ENCODE data around the gene EFCAB14.
"Not testable (repeated sequence)": the region's sequence is repeated elsewhere in the genome, so short reads cannot be mapped to it uniquely, and the experiment has no call there.

EFCAB14 gene

DNA sequence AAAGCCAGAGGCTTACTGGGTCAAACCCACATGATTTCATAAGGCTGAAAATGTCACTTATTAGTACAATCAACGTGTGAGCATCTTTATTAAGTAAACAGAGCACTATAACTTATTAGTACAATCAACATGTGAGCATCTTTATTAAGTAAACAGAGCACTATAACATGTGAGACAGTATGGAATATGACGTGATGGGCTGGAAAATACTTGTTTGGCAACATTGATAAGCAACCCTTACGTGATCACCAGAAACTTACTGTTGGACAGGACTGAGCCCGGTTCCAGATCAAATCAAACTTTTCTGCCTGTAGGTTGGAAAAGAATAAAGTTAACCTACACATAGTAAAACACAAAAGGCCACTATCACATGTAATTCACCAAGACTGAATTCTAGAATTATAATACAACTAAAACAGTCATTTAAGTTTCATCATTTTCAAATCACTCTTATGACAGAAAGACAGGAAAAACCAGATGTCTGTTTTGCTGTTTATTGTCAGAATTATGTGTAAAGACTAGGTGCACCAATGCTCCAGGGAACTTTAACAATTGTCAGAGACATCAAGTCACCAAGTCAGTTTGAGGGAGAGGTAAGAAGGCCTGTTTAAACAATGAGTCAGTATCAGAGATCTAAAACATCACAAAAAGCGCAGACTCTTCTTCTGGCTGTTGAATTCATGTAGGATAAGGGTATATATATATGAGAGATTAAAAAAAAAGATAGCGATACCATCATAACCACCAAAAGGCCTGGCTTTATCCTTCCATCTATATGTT is 66.4 kb downstream of the EFCAB14 start:
- DNase-seq = no peak

DNA sequence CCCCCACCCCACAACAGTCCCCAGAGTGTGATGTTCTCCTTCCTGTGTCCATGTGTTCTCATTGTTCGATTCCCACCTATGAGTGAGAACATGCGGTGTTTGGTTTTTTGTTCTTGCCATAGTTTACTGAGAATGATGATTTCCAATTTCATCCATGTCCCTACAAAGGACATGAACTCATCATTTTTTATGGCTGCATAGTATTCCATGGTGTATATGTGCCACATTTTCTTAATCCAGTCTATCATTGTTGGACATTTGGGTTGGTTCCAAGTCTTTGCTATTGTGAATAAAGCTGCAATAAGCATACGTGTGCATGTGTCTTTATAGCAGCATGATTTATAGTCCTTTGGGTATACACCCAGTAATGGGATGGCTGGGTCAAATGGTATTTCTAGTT is 67.8 kb downstream of the EFCAB14 start:
- not testable (repeated sequence) for DNase-seq

DNA sequence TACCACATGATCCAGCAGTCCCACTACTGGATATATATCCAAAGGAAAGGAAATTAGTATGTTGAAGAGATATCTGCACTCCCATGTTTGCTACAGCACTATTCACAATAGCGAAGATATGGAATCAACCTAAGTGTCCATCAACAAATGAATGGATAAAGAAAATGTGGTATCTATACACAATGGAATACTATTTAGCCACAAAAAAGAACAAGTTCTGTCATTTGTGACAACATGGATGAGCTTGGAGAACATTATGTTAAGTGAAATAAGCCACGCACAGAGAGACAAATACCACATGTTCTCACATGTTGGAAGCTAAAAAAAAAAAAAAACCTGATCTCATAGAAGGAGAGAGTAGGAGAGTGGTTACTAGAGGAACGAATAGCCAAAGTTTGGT is 68.4 kb downstream of the EFCAB14 start:
- DNase-seq = no peak

DNA sequence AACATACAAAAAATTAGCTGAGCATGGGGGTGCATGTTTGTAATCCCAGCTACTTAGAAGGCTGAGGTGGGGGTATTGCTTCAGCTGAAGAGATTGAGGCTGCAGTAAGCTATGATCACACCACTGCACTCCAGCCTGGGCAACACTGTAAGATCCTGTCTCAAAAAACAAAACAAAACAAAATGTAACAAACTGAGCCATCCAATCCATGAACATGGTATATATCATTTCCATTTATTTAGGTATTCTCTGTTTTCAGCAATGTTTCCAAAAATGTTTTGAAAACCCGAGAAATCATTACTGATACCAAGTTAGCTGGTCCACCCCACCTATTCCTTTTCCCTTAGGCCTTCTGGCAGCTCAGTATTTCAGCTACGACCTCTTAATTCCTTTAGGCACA is 69.2 kb downstream of the EFCAB14 start:
- no peak for DNase-seq

DNA sequence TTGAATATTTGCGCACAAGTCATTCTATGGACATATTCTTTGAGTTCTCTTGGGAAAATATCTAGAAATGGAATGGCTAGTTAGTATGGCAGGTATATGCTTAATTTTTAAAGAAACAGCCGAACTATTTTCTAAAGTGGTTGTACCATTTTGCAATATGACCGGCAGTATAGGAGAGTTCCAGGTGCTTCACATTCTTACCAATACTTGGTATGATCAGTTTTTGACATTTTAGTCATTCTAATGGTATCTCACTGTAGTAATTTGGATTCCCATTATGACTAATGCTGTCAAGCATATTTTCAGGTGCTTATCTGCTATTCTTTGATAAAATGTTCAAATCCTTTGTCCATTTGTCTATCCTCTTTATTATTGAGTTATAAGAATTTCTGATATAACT is 71.3 kb downstream of the EFCAB14 start:
- DNase-seq = no peak

DNA sequence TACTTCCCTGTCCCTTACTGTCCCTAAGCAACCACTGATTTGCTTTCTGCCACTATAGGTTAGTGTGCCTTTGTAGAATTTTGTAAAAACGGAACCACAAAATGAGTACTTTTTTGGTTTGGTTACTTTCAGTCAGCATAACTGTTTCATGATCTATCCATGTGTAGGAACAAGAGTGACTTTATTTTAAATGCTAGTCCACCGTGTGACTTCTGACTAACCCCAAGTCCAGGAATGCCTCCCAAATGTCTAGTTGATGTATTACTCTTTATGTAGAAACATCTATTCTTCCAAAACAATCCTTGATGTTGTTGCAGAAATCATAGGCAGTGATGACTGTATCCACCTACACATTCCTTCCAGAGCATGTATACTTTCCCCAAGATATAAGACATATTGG is 72.1 kb downstream of the EFCAB14 start:
- no peak for DNase-seq

DNA sequence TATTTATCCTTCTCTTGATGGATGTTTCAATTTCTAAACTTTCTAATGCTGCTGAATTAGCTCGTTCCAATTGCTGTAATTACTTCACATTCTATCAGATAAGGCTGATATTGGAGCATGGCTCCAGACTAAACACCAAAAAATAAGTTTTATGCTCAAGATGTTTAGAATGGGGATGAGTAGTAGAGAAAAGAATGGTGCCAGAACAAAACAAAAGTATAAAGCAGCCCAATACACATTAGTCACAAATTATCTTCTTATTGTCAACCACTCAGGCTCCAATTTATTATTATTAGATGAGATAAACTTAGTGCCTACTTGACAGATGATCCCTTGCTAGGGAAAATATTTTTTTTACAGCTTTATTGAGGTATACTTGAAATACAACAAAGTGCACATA is 72.6 kb downstream of the EFCAB14 start:
- DNase-seq = no peak

DNA sequence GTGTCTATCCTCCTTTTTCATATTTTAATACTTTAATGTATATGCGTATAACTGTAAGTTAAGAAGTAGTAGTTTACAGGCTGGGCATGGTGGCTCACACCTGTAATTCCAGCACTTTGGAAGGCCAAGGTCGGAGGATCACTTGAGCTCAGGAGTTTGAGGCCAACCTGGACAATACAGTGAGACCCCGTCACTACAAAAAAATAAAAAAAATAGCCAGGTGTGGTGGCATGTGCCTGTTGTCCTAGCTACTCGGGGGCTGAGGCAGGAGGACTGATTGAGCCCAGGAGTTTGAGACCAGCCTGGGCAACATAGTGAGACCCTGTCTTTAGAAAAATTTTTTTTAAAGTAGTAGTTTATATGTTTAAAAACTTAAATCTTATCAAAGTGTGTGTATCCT is 73.1 kb downstream of the EFCAB14 start:
- DNase-seq = no peak

DNA sequence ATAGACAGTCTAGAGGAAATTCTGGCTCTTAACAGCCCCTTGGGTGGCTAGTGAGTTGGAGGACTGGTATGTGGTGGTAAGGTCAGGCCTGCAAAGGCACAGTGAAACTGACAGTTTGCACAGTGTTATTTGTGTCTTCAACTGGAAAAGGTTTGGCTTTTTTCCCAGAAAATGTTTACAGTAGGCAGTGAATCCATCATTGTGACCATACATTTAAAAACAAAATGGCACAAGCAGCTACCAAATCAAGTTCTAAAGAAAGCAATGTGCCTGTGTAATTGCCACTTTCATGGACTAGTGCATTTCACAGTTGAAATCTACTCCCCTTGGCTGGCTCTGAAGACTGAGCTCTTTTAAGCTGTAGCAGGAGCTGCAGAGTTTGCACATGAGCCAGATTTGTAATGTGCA is 75.5 kb downstream of the EFCAB14 start:
- no peak for DNase-seq

DNA sequence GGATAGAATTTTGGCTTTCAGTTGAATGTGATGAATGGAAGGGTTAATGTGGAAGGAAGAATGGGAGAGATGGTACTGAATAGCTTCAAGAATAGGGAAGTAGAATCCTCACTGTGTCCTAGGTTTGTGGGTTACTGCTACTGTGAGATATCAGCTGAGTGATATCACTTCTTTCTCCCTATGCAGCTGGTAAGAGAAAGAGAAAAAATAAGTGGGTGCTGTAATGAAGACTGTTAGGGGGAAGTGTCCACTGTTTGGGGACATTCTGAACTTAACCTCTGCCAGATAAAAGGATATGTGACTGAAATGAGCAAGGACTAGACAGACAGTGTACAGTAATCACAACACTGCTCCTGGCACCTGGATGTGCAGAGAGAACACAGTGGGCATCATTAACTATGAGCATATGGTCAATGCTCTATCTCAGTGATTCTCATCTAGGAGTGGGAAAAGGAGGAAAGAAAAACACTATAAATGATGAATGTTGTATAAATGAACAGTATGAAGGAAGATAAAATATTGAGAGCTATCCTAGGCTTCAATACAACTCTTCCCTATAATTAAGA is 76.7 kb downstream of the EFCAB14 start:
- no peak for DNase-seq

DNA sequence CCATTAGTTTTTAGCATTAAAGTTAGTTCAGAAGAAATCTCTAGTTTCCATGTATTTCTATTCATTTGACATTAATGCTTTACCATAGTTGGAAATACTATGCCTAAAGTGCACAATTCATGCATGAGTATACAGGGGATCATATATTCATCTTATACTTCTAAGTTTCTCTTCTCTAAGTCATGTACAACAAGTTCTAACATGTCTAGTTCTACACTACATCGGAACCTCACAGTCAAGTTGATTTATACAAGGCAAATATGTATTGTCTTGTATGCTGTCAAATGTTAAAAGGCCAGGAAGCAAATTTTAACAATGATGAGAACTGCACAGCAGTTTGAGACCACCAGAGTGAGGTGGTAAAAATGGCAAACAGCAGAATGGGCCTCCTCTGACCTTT is 79.4 kb downstream of the EFCAB14 start:
- DNase-seq = no peak

DNA sequence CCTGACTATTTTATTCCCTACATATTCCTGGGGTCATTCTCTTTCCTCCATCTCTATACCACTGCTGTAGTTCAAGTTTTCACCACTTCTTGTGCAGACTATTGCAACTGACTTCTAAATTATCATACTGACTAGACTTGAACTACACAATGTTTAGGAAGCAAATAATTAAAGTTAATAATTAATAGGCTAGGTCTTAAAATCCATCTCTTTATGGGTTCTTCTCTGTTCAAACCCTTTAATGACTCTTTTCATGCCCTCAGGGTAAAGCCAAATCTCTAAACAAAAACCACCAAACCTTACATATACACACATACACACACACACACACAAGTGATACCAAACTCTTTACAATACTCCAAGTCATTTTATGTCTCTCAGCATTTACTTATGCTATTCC is 80.0 kb downstream of the EFCAB14 start:
- no peak for DNase-seq

DNA sequence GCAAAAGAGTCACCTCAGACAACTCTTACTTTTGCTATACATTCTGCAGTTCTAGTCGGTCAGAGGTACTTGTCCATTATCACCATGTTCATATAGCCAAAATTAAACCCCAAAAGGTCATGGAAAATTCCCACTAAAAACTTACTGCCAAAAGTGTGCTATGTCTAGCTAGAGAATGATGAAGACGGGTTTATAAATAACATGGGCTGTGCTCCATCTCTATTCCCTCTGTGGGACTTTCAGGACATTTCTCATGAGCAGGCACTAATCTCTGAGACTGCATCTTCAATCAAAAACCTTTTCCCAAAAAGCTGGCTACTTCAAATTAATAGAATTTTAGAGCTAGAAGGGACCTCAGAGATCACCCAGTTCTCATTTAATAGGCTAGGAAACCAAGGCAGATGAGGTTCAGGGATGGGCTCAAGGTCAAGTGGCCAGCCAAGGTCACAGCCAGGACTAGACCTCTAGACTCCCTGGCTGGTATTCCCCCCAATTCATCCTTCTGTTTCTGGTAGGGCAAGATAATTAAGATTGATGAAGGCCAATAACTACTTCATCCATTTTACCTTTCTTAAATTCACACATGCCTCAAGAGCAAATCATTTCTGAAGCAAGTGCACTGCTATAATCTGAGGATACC is 81.3 kb downstream of the EFCAB14 start:
- DNase-seq = no peak

DNA sequence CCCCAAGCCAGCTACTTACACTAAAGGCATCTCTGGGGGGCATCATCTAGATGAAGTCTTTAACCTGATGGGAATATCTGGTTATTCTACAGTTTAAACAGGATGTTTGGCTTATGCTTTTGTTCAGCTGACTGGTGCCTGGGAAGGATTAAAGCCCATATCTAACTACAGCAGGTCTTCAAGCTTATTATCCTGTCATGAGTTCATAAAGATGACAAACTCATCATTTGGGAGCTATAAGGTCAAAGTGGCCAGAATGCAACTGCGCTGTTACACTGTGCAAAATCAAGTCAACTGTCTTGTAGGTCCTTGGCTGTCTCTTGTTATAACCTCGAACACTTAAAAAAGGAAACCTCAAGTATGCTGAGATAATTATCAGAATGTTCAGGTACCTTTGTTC is 83.7 kb downstream of the EFCAB14 start:
- DNase-seq = no peak

DNA sequence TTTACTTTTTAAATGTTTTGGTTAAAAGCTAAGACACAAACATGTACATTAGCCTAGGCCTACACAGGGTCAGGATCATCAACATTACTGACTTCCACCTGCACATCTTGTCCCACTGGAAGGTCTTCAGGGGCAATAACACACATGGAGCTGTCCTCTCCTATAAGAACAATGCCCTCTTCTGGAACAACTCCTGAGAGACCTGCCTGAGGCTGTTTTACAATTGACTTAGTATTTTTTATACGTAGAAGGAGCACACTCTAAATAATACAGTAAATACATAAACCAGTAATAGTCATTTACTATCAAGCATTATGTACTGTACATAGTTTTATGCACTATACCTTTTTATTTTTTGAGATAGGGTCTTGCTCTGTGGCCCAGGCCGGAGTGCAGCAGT is 88.2 kb downstream of the EFCAB14 start:
- no peak for DNase-seq
